GM21576 (cell line): Measurements from ENCODE around the gene VSTM2B.

Experiments
- ATAC-seq: cut with Tn5 transposase; IDR thresholded peaks from one replicate; pipeline ENCODE4 v1.9.1; 2021; ENCODE audit warnings: mild to moderate bottlenecking, moderate library complexity; ENCODE audit not compliant: unreplicated experiment

The VSTM2B gene

DNA sequence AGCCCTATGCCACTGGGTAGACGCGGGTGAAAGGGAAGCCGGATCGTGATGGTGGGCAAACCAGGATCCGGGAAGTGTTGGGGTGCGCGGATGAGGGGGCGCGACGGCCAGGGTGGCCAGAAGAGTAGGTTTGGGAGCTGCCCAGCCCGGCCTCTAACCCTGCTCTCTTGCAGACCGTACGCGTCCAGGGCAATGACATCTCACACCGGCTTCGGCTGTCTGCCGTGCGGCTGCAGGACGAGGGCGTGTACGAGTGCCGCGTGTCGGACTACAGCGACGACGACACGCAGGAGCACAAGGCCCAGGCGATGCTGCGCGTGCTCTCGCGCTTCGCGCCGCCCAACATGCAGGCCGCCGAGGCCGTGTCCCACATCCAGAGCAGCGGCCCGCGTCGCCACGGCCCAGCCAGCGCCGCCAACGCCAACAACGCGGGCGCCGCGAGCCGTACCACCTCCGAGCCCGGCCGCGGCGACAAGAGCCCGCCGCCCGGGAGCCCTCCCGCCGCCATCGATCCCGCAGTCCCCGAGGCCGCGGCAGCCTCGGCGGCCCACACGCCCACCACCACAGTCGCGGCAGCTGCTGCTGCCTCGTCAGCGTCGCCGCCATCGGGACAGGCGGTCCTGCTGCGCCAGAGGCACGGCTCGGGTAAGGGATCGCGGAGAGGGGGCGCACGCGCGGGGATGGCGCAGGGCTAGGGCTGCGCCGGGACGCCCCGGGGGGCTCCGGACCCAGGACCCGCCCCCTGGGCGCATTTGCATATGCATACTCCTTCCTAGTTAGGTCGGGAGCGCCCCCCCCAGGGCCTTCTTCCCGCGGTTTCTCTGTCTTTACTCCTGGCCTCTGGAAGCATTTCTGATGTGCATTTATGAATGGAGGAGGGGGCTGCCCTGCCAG, 4.1 kb downstream of the VSTM2B start:
- no peak for ATAC-seq

DNA sequence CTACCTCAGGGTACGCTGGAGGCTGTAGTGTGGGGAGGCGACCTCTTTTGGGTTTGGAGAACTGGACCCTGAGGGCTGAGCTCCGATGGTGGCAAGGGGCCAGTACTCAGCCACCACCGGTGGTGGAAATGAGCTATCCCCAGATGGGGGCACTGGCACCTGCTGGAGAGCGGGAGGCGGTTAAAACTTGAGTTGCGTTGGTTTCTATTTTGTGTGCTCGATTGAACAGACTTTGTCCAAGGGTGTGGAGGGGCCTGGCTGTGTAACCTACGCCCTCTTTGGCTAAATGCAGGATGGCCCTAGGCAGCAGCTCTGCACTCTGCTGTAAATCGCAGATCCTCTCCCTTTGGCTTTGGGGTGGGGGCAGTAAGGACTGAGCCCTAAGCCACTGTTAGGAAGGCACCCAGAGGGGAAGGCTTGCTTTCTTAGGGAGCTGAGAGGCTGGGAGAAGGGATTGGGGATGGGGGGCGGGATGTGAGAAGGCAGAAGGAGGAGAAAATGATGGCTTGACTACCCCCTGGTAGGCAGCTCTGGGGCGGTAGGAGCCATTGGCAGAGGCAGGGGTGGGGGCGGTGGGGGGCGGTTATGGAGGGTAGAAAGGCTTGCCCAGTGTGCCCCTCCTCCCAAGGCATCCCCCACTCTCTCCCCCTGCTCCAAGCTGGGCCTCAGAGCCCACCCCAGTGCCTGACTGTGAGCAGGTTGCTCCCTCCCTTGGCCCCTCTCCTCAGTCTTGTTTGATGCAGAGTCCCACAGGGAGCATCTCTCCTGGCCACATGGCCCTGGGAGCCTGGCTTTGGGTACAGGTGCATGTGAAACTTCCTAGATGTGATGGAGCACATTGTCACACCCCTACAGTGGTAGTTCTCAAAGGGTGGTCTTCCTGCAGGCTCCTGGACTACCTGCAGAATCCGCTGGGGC, 5.0 kb downstream of the VSTM2B start:
- ATAC-seq: no peak

DNA sequence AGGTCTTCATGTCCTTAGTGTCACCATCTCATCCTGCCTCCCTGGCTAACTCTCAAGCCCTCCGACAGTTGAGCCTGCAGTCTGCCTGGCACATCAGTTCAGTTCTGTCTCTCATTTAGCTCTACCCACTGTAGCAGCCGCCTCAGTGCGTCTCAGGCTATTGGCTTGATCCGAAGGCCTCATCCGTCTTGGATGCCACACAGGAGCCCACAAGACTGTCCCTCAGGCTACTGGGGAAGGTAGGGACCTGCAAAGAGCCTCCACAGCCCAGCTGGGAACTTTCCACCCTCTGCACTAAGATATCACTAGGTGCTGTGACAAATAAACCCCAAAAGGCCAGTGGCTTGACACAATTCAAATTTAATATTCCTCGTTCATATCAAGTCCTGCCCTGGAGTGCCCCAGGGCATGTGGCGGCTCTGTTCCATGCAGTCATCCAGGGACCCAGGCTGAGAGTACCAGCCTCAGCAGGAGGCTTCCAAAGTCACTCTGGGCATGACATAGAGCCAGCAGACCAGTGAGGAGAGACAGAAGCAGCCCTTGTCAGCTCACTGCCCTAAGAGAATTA, 5.7 kb downstream of the VSTM2B start:
- ATAC-seq: no peak

DNA sequence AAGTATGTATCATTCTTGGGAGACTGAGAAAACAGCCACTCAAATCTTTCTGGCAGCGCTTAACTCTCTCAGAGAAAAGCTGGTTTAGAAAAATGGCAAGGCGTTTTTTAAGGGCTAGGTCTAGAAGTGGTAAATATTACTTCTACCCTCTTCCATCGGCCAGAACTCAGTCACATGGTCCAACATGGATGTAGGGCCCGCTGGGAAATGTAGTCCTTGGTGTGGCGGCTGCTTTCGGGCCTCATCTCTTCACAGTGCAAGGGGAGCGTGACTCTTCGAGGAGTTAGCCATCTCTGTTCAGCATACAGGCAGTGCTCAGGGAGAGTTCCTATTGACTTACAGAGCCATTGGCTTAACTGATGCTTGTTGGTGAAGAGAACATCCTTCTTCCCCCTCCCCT, 6.3 kb downstream of the VSTM2B start:
- ATAC-seq: no peak

DNA sequence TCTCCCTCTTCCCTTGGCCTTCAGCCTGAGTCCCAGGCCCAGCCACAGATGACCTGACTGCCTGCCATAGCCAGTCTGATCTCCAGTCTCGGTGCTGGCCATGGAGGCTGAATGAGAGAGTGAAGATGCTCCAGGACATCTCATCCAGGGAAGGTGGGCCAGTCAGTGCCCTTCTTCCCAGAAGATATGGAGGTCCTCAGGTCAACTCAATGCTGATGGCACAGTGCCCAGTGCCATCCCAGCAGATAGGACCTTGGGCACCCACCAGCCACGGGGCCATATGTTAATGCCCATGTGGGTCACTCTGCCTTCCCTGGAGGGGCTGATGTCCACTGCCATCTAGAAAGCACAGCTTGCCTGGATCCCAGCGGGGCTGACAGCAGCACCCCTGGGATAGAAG, 7.2 kb downstream of the VSTM2B start:
- ATAC-seq: no peak

DNA sequence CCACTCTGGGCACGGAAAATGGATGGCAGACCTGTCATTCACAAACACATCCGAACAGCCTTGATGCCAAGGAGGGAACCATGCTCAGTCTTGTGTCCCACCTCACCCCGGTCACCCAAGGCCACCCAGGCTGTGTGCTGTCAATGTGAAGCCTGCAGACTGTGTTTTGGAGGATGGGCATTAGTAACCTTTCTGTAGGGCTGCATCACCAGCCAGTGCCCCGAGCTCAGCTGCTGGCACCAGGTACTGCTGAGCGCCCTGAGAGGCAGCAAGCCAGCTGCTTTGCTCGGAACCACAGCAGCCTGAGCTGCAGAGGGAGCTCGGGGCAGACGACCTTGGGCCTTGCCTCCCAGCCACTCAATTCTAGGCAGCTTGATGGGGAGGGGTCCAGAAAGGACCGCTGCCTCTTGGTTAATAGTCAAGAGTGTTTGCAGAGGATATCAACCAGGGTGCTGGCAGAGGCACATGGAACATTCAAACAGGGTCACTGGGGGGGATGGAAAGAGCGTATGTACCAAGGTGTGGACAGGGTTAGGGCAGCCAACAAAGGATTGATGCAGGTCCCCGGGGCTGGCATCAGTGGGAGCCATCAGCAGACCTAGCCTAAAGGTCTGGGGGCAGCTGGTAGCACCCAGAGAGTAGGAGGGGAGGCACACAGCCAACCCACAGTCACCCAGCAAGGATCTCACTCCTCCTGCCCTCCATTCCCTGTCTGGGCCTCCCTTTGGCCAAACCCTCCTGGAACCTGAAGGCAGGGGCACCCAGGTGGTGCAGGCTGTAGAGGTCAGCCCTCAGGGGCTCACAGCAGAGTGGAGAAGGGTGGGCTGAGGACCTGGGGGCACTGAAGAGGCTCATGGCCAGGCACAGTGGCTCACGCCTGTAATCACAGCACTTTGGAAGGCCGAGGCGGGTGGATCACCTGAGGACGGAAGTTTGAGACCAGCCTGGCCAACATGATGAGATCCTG, 8.1 kb downstream of the VSTM2B start:
- no peak for ATAC-seq

DNA sequence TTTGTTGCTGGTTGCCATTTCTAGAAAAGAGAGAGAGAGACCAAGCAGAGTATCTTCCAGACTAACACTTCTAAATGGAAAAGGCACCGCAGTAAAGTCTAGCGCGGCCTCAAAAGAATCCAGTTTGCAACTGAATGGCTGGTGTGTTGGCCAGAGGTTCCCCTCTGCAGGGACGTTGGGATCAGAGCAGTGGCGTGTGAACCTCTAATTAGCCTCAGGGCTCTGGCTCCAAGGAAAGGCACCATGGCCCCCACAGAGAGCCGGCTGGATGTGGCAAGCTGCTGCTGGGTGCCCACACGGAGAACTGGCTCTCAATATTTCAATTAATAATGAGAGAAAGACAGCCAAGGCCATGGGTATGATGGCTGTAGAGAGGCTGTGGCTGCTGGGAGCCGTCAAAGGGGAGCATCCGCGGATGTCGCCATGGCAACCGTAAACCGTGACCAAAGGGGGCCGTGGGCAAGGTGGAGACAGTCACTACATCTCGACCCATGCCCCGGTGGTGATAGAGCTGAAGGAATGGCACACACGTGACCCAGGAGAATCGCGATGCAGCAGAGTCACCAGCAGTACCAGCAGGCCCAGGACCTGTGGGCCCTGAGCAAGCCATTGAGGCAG, 9.5 kb downstream of the VSTM2B start:
- no peak for ATAC-seq

DNA sequence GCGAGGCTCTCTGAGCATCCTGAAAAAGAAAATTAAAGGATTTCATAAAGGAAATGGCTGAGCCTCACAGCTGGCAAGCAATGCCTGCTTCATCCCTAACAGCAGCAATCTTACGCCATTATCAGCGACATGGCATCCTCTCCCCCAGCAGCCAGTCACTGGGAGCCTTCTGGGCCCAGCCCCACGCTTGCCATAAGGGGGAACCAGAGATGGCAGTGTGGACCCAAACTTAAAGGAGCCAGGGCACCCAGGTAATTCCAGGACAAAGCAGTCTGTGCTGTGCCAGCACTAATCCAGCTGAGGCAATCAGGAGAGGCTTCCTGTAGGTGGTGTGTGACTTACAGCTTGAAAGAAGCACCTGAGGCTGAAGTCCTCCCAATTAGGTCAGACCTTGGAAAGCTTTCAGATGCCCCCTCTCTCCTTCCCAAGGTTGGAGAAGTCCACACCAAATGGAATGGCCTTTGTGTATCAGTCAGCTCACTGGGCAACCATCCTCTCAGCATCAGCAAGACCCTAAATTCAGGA, 10.3 kb downstream of the VSTM2B start:
- no peak for ATAC-seq

DNA sequence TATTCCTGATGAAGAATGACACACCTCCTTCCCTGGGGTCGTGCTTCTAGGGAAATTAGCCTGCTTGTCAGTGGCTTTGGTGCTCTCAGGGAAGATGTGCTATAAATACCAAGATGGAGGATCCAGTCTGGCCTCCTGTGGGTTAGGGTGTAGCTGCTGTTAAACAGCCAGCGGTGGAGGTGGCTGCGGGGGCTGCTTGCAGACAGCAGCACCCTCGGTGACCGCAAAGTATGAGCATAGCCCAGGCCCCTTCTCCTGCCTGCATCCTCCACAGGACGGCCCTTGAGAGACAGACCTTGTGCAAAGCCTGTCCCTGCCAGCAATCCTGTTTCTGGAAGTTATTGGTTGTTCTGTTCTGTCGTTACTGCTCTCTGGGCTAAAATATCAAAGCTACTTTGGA, 11.4 kb downstream of the VSTM2B start:
- no peak for ATAC-seq

DNA sequence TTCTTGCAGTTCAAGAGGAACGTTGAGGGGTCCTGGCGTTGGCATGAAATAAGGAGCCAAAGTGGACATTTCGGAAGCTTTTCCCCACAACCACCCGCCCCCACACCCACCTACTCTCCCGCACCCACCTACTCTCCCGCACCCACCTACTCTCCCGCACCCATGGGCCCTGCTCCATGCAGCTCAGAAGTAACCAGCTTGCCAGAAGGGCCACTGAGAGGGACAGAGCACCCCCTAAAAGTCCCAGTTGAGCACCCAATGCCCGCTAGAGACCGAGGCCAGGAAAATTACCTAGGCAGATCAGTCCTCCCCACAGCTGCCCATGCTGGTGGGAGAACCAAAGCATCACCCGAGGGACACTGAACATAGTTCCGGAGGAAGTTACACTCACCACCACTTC, 11.8 kb downstream of the VSTM2B start:
- ATAC-seq: no peak

DNA sequence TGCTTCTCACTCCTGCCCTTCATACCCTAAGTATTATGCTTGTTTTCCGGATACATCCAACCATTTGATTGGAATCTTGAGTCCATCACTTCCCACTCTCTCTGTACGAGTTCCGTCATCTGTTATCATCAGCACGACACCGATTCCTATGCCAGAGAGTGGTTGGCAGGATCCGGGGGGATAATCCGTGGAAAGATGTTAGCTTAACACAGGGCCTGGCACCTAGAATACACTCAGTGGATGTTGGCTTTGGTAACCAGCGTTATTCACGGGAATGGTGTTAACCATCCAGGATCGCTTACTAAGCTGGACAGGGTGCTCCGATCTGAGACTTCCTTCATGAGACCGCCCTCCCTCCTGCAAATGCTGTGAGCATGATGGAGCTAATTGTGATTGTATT, 12.4 kb downstream of the VSTM2B start:
- ATAC-seq: no peak

DNA sequence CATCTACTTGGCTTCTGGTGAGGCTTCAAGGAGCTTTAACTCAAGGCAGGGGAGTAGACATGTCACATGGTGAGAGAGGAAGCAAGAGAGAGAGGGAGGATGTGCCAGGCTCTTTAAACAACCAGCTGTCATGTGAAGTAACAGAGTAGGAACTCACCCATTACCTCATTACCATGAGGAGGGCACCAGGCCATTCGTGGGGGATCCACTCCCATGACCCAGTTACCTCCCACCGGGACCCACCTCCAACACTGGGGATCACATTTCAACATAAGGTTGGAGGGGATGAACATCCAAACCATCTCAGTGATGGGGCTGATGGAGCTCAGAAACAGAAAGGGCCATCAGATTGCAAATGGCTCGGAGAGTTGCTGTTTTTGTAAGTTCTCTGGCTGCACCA, 12.9 kb downstream of the VSTM2B start:
- no peak for ATAC-seq

DNA sequence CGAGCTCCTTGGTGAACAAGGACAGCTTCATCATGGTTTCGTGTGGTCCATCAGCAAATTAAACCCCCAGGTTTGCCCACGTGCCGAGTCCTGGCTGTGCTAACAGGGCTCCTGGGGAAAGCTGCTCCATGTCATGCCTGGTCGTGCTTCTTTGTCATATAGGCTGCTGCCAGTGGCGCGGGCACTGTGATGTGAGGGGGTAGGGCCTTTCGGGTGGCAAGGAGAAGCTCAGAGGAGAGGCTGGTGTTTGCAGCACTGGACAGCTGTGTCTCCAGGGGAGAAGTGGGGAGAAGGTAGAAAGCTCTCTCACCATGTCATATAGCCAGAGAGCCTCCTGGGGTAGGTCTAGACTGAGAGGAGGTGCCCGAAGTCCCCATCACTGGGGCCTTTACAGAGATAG, 13.3 kb downstream of the VSTM2B start:
- ATAC-seq: no peak

DNA sequence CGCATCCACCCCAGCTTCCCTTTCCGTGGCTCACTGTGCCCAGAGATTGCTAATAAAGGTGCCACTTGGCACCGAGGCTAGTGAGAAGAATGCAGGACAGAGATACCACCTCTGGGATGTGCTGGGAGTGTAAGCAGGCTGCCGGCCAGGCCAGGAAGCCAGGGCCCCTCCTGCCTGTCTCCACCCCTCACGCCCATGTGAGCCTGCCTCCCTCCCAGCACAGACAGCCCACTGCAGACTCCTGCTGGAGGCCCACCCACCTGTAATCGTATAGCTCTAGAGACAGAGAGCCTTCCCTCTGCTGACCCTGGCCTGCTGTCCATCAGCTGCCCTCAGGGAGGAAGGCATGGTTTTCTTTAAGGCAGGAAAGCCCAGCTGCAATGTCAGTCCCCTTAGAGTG, 13.9 kb downstream of the VSTM2B start:
- ATAC-seq: no peak

DNA sequence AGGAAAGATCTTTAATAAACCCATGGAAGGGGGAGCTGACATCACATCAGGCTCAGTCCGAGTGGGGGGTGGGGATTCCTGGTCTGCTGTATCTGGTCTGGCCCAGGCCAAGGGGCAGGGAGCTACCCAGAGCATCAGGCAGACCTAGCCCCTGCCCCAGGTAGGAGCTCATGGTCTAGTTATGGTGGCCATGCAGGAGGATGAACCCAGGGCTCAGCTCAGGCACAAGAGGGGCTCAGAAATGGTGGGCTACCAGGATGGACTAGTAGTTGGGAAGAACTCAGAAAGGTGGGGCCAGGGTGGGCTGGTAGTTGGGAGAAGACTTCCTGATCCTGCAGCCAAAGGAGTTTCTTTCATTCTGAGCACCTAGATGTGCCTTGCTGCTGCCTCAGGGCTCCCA, 14.3 kb downstream of the VSTM2B start:
- ATAC-seq: no peak

DNA sequence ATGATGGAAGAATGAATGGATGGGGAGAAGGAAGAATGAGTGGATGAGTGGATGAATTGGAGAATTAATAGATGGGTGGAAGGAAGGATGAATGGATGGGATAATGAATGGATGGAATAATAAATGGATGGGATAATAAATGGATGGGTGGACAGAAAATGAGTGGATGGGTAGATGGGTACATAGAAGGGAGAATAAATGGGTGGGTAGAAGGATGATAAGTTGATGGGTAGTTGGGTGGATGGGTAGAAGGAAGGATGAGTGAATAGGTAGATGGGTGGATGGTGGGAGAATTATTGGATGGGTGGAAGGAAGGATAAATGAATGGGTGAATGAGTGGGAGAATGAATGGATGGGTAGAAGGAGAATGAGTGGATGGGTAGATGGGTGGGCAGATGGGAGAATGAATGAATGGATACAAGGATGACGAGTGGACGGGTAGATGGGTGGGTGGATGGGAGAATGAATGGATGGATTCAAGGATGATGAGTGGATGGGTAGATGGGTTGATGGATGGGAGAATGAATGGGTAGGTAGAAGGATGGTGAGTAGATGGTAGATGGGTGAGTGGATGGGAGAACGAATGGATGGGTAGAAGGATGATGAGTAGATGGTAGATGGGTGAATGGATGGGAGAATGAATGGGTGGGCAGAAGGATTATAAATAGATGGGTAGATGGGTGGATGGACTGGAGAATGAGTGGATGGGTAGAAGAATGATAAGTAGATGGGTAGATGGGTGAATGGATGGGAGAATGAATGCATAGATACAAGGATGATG, 15.9 kb downstream of the VSTM2B start:
- no peak for ATAC-seq

DNA sequence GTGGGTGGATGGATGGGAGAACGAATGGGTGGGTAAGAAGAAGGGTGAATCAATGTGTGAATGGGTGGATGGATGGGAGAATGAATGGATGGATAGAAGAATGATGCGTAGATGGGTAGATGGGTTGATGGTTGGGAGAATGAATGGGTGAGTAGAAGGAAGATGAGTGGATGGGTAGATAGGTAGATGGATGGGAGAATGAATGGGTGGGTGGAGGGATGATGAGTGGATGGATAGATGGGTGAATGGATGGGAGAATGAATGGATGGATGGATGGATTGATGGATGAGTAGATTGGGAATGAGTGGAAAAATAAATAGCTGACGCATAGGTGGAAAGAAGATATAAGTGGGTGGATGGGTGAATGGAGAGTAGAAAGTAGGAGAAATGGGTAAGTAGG, 16.5 kb downstream of the VSTM2B start:
- no peak for ATAC-seq

DNA sequence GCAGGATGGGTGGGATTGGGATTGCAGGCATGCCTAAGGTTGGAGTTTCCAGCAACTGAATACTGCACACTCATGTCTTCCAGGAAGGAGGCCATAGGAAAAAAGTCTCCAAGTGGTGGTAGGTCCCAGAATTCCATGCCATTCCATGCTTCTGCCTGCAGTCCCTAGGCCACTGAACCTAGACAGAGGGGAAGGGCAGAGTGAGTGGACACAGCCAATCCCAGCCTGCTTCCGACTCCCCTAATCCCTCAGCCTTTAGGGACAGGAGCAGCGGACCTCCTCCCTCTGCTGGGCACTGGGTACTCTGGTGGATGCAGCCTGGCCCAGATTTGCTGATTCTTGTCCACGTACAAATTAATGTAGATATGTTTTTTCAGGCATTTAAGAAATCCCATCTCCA, 17.0 kb downstream of the VSTM2B start:
- ATAC-seq: no peak

DNA sequence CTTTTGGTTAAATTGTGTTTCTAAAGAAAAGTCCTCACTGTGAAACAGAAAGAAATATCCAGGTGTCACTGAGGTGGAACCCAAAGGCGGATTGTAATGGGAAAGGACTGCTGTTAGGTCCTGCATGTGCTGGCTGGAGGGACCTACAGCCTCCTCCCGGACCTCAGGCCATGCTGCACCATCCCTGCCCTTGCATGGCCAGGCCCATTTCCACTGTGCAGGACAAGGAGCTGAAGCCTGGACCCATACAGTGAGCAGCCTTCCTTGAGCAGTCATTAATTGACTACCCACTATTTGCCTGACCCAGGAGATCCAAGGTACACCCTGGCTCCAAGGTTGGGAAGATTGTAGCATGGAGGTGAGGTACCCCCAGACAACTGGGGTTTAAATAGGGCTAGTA, 17.6 kb downstream of the VSTM2B start:
- ATAC-seq: no peak
